GM18951 (cell line): ENCODE results near the gene UBIAD1.
"Not testable (repeated sequence)": the region's sequence is repeated elsewhere in the genome, so short reads cannot be mapped to it uniquely, and the experiment has no call there.

Source experiments
- POLR2A ChIP-seq: IDR thresholded peaks from 4 replicates; pipeline ENCODE4 v1.6.1; 2011; ENCODE audit warnings: mild to moderate bottlenecking; ENCODE audit not compliant: insufficient read length, insufficient read depth; ENCODE audit errors: extremely low read depth
- in situ Hi-C: fragments of 300-500 bp; cut with MboI; formaldehyde crosslinking; loops from one replicate; pipeline ENCODE4 v1.12.0; 2022; ENCODE audit warnings: low sequenced_read_pairs, mixed read lengths, inconsistent platforms; ENCODE audit not compliant: unreplicated experiment

The UBIAD1 gene

GRCh38 chr1:11286735-11287410, 13.9 kb downstream of the UBIAD1 start:
- no peak for TF ChIP-seq POLR2A

GRCh38 chr1:11289064-11289463, 16.1 kb downstream of the UBIAD1 start:
- in situ Hi-C loops, result no loop called here
- TF ChIP-seq POLR2A, result no peak

More at GRCh38 chr1:11286735-11287410, 13.9 kb downstream of the UBIAD1 start:
- in situ Hi-C loops, result no loop called here

- TF ChIP-seq POLR2A, result no peak
- in situ Hi-C loops, result no loop called here
Measured at GRCh38 chr1:11291049-11291448, 18.1 kb downstream of the UBIAD1 start.

- TF ChIP-seq POLR2A, result no peak
- in situ Hi-C loops, result no loop called here
Measured at GRCh38 chr1:11293856-11294255, 20.9 kb downstream of the UBIAD1 start.

- TF ChIP-seq POLR2A, result no peak
- in situ Hi-C loops, result no loop called here
Measured at GRCh38 chr1:11294951-11295350, 22.0 kb downstream of the UBIAD1 start.

- no peak for TF ChIP-seq POLR2A
- in situ Hi-C loops, result no loop called here
Measured at GRCh38 chr1:11295905-11296304, 22.9 kb downstream of the UBIAD1 start.

GRCh38 chr1:11297774-11298173, 24.8 kb downstream of the UBIAD1 start:
- in situ Hi-C loops, result not testable (repeated sequence)

- in situ Hi-C loops, result no loop called here
- TF ChIP-seq POLR2A, result no peak
Measured at GRCh38 chr1:11298390-11299224, 25.6 kb downstream of the UBIAD1 start.

- in situ Hi-C loops, result no loop called here
- no peak for TF ChIP-seq POLR2A
Measured at GRCh38 chr1:11299225-11299574, 26.2 kb downstream of the UBIAD1 start.

GRCh38 chr1:11301601-11302000, 28.6 kb downstream of the UBIAD1 start:
- no peak for TF ChIP-seq POLR2A
- in situ Hi-C loops, result no loop called here

GRCh38 chr1:11302366-11302765, 29.4 kb downstream of the UBIAD1 start:
- in situ Hi-C loops, result no loop called here
- TF ChIP-seq POLR2A, result no peak

- in situ Hi-C loops, result not testable (repeated sequence)
Measured at GRCh38 chr1:11305516-11305915, 32.5 kb downstream of the UBIAD1 start.

- no peak for TF ChIP-seq POLR2A
- in situ Hi-C loops, result no loop called here
Measured at GRCh38 chr1:11307852-11308251, 34.9 kb downstream of the UBIAD1 start.

GRCh38 chr1:11308699-11309224, 35.8 kb downstream of the UBIAD1 start:
- in situ Hi-C loops, result no loop called here
- no peak for TF ChIP-seq POLR2A
